Activated CD4-positive, alpha-beta T cell treated with anti-CD3 and anti-CD28 coated beads for 36 hours (primary cell): ENCODE data around the gene CD83. TPM values are rescaled to one million over a fixed set of nuclear protein-coding genes. Genes with fewer than 3 reads are reported as not detected.
A peak's percentile ranks its signal among the peaks of the same experiment; 100 is the strongest.

Source experiments
- ATAC-seq: fragments of 200-7000 bp; cut with Tn5 transposase; one replicate; pipeline ENCODE4 v1.10.0; 2021; ENCODE audit warnings: mild to moderate bottlenecking, moderate library complexity
- CTCF ChIA-PET: fragments of 350-600 bp; sonication (Branson Sonifier 250); formaldehyde crosslinking; loops from one replicate; lab custom pipeline; 2021; ENCODE audit warnings: antibody characterized with exemption; lab: Charles Lee
- POLR2A ChIA-PET: fragments of 350-600 bp; sonication (Branson Sonifier 250); formaldehyde crosslinking; loops from one replicate; lab custom pipeline; 2021; ENCODE audit warnings: antibody characterized with exemption, inconsistent platforms; lab: Charles Lee
- DNase-seq: peaks from one replicate; pipeline ENCODE4 v3.0.0-alpha.2; 2020
- H3K27ac Mint-ChIP-seq: one replicate; pipeline ENCODE4 v1.8.0; 2021; ENCODE audit warnings: mixed read lengths
- H3K27me3 Mint-ChIP-seq: one replicate; pipeline ENCODE4 v1.8.0; 2021; ENCODE audit warnings: mixed read lengths
- H3K36me3 Mint-ChIP-seq: one replicate; pipeline ENCODE4 v1.8.0; 2021; ENCODE audit warnings: low read depth, mixed read lengths
- H3K4me1 Mint-ChIP-seq: one replicate; pipeline ENCODE4 v1.8.0; 2021; ENCODE audit warnings: mixed read lengths
- H3K4me3 Mint-ChIP-seq: one replicate; pipeline ENCODE4 v1.8.0; 2021; ENCODE audit warnings: mild to moderate bottlenecking, moderate library complexity, mixed read lengths
- H3K9me3 Mint-ChIP-seq: one replicate; pipeline ENCODE4 v1.8.0; 2021; ENCODE audit warnings: low read depth, mixed read lengths
- intact Hi-C, 2 experiments: fragments of 100-400 bp; cut with DNase I in 1 of 2; cut with micrococcal nuclease in 1 of 2; formaldehyde crosslinking; loops; one replicate each; pipeline versions ENCODE4 v1.14.2 to v1.15.1; 2022 to 2024; cut with DNase I, micrococcal nuclease
- total RNA-seq, 2 experiments: library from RNA; stranded (reverse); gene quantifications; one replicate each; pipeline ENCODE4 v1.2.3, GENCODE V29; 2021

Gene CD83
- total RNA-seq, 2 experiments from 2014 or later: 22.0 to 22.9 TPM

- Mint-ChIP-seq H3K27ac (no peak overlapping the region), H3K9me3 (peaks cover 8% of the 10 kb centered on the region), H3K27me3 (peaks cover 1% of the 10 kb centered on the region), H3K4me3 (no peak overlapping the region), H3K4me1 (peaks cover 43% of the 10 kb centered on the region), H3K36me3 (peaks cover 4% of the 10 kb centered on the region)
- ATAC-seq (no peak), DNase-seq (no peak)
- POLR2A ChIA-PET: interaction anchor here (0.6 kb wide), 1 partner anchor 19 kb away, joined by 5 read pairs; no protein-coding TSS in a partner anchor
- CTCF ChIA-PET: interaction anchor here (1.8 kb wide), 1 partner anchor 19 kb away, joined by 4 read pairs; no protein-coding TSS in a partner anchor
- intact Hi-C loops: no loop called here
Observed at GRCh38 chr6:14091339-14091978, 26.1 kb upstream of the CD83 start.

DNA sequence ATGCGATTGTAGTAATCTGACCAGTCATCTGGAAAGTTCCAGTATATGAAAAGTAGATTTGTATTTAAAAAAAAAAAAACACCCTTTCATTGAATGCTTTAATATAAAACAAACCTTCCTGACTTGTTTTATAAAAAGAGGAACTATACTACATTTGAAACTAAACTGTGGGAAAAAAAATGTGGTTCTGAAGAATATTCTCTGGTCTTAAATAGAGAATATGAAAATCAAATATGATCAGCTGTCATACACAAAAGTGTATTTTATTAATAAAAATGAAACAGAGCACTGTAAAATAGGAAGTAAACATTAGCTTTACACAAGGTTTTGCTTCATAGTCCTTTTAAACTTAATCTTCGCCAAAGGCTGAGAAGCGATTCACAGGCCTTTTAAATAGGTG, 25.3 kb upstream of the CD83 start:
- peaks cover 39% of the 10 kb centered on the region for H3K4me1 Mint-ChIP-seq
- DNase-seq (no peak), ATAC-seq (no peak)
- no peak overlapping the region for H3K4me3 Mint-ChIP-seq
- ChIA-PET CTCF (interaction anchor here (0.9 to 1.8 kb wide), 2 partner anchors 18 to 184 kb away, joined by 3 to 4 read pairs; no protein-coding TSS in a partner anchor), POLR2A (no interaction called here)
- peaks cover 8% of the 10 kb centered on the region for H3K9me3 Mint-ChIP-seq
- no peak overlapping the region for H3K27ac Mint-ChIP-seq
- peaks cover 4% of the 10 kb centered on the region for H3K36me3 Mint-ChIP-seq
- H3K27me3 Mint-ChIP-seq: peaks cover 1% of the 10 kb centered on the region
- intact Hi-C loops: no loop called here

- Mint-ChIP-seq H3K27me3 (no peaks in the 10 kb centered on the region), H3K27ac (no peak overlapping the region), H3K9me3 (peaks cover 8% of the 10 kb centered on the region), H3K4me3 (no peak overlapping the region), H3K4me1 (peaks cover 39% of the 10 kb centered on the region), H3K36me3 (peaks cover 4% of the 10 kb centered on the region)
- ChIA-PET CTCF (interaction anchor here (0.9 to 1.0 kb wide), 2 partner anchors 16 to 185 kb away, joined by 3 read pairs; no protein-coding TSS in a partner anchor), POLR2A (no interaction called here)
- ATAC-seq (no peak), DNase-seq (no peak)
- intact Hi-C loops: no loop called here
Observed at GRCh38 chr6:14092838-14093789, 24.5 kb upstream of the CD83 start.

DNA sequence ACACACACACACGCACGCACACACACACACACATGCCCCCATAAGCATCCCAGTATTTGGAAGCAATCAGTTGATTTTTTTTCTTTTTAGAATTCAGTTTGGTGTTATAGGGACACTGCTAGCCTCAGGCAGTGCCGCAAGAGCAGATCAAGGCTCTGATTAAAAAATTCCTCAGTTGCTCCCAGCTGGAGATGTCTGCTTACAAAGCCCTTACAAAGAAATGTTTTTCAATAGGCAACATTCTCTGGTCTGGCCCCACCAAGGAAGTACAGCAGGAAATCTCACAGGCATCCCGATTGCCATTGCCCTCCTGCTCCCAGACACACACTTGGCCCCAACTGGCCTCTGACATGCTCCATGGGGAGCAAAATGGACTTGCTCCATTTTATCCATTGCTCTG, 22.9 kb upstream of the CD83 start:
- Mint-ChIP-seq H3K4me1 (peaks cover 33% of the 10 kb centered on the region), H3K9me3 (peaks cover 8% of the 10 kb centered on the region), H3K27ac (no peak overlapping the region), H3K4me3 (no peak overlapping the region), H3K36me3 (peaks cover 4% of the 10 kb centered on the region), H3K27me3 (no peaks in the 10 kb centered on the region)
- DNase-seq (no peak), ATAC-seq (no peak)
- ChIA-PET POLR2A (no interaction called here), CTCF (interaction anchor here (0.9 to 1.8 kb wide), 2 partner anchors 15 to 28 kb away, joined by 4 to 5 read pairs; no protein-coding TSS in a partner anchor)
- intact Hi-C loops: no loop called here

GRCh38 chr6:14095437-14095836, 22.1 kb upstream of the CD83 start:
- peak; percentile 33 for ATAC-seq
- Mint-ChIP-seq H3K36me3 (peaks cover 4% of the 10 kb centered on the region), H3K4me1 (peaks cover 32% of the 10 kb centered on the region), H3K4me3 (no peak overlapping the region), H3K27me3 (no peaks in the 10 kb centered on the region), H3K9me3 (peaks cover 8% of the 10 kb centered on the region), H3K27ac (no peak overlapping the region)
- ChIA-PET CTCF (interaction anchor here (0.9 to 1.8 kb wide), 5 partner anchors 12 to 51 kb away, joined by 4 to 5 read pairs (median 4); no protein-coding TSS in a partner anchor), POLR2A (interaction anchor here (0.6 kb wide), 1 partner anchor 1255 kb away, joined by 6 read pairs; no protein-coding TSS in a partner anchor)
- no peak for DNase-seq
- intact Hi-C loops: no loop called here

DNA sequence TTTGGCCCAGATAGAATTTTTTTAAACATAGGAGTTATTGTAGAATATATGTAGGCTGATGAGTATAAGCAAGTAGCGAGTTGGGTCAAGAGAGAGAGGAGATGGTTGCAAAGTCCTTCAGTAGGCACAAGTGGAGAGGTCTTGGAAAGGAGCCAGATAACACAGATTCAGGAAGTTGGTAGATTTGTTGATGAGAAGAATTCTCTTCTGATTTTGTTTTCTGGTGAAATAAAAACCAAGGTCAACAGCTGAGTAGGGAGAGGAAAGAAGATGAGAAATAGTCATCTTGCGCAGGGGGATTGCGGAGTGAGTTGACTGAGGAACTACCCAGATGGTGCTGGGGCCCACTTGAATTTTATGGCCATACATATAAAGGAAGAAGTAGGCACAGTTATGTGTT, 17.4 kb upstream of the CD83 start:
- ATAC-seq (no peak), DNase-seq (no peak)
- Mint-ChIP-seq H3K27ac (no peak overlapping the region), H3K9me3 (no peaks in the 10 kb centered on the region), H3K4me1 (peaks cover 14% of the 10 kb centered on the region), H3K27me3 (no peaks in the 10 kb centered on the region), H3K4me3 (no peak overlapping the region), H3K36me3 (no peaks in the 10 kb centered on the region)
- ChIA-PET CTCF (interaction anchor here (2.5 kb wide), 1 partner anchor 11 kb away, joined by 10 read pairs; no protein-coding TSS in a partner anchor), POLR2A (no interaction called here)
- intact Hi-C loops: no loop called here

GRCh38 chr6:14100966-14101365, 16.6 kb upstream of the CD83 start:
- Mint-ChIP-seq H3K4me1 (peaks cover 8% of the 10 kb centered on the region), H3K27me3 (no peaks in the 10 kb centered on the region), H3K9me3 (peaks cover 2% of the 10 kb centered on the region), H3K36me3 (no peaks in the 10 kb centered on the region), H3K4me3 (no peak overlapping the region), H3K27ac (no peak overlapping the region)
- ATAC-seq: no peak
- POLR2A ChIA-PET: interaction anchor here (0.5 kb wide), 1 partner anchor 37 kb away, joined by 3 read pairs; no protein-coding TSS in a partner anchor
- DNase-seq: no peak
- intact Hi-C loops: no loop called here
- CTCF ChIA-PET: interaction anchor here (0.6 to 2.5 kb wide), 3 partner anchors 10 to 304 kb away, joined by 3 to 10 read pairs (median 3); no protein-coding TSS in a partner anchor

DNA sequence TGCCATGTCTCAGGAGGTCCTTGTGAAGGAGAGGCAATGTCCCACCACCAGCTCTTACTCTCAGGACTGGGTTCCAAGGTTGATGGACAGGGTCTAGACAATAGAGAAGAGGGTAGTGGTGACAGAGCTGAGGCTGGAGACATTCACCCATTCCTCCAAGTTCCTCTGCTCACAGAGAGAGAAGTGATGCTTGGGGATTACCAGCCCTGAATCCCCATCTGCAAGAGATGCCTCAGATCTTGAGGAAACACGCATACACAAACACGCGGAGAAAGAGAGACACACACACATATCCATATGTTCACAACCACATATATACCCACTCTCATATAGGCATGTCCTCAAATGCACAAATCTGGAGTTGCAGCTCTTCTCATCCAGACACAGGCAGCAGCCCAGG, 15.2 kb upstream of the CD83 start:
- DNase-seq (no peak), ATAC-seq (no peak)
- Mint-ChIP-seq H3K9me3 (peaks cover 13% of the 10 kb centered on the region), H3K4me1 (peaks cover 8% of the 10 kb centered on the region), H3K27me3 (no peaks in the 10 kb centered on the region), H3K4me3 (no peak overlapping the region), H3K27ac (no peak overlapping the region), H3K36me3 (peaks cover 3% of the 10 kb centered on the region)
- ChIA-PET POLR2A (no interaction called here), CTCF (interaction anchor here (2.5 kb wide), 1 partner anchor 9 kb away, joined by 10 read pairs; no protein-coding TSS in a partner anchor)
- intact Hi-C loops: no loop called here

GRCh38 chr6:14105547-14105946, 12.0 kb upstream of the CD83 start:
- CTCF ChIA-PET: no interaction called here
- peaks cover 32% of the 10 kb centered on the region for H3K4me1 Mint-ChIP-seq
- no peak overlapping the region for H3K27ac Mint-ChIP-seq
- H3K9me3 Mint-ChIP-seq: peaks cover 17% of the 10 kb centered on the region
- no peak for ATAC-seq
- POLR2A ChIA-PET: no interaction called here
- H3K36me3 Mint-ChIP-seq: peaks cover 4% of the 10 kb centered on the region
- H3K27me3 Mint-ChIP-seq: no peaks in the 10 kb centered on the region
- H3K4me3 Mint-ChIP-seq: no peak overlapping the region
- intact Hi-C loops: no loop called here
- no peak for DNase-seq

GRCh38 chr6:14107000-14107399, 10.6 kb upstream of the CD83 start:
- no peak for DNase-seq
- H3K36me3 Mint-ChIP-seq: peaks cover 4% of the 10 kb centered on the region
- ChIA-PET CTCF (interaction anchor here (0.7 to 1.1 kb wide), 5 partner anchors 11 to 199 kb away, joined by 3 to 5 read pairs (median 3); no protein-coding TSS in a partner anchor), POLR2A (no interaction called here)
- peaks cover 17% of the 10 kb centered on the region for H3K9me3 Mint-ChIP-seq
- no peak for ATAC-seq
- H3K4me1 Mint-ChIP-seq: peaks cover 32% of the 10 kb centered on the region
- no peak overlapping the region for H3K4me3 Mint-ChIP-seq
- H3K27me3 Mint-ChIP-seq: no peaks in the 10 kb centered on the region
- intact Hi-C loops: no loop called here
- no peak overlapping the region for H3K27ac Mint-ChIP-seq
